ENCODE data around the gene C4BPA. TPM values are rescaled to one million over a fixed set of nuclear protein-coding genes. Genes with fewer than 3 reads are reported as not detected.

The C4BPA gene
- polyA plus RNA-seq, 1 experiment, result not detected

- no peak for DNase-seq (ENCODE audit: low read depth)
- no peaks in the 10 kb centered on the region for H3K27me3 ChIP-seq (ENCODE audit: control insufficient read depth, insufficient read depth, low read length)
- ChIA-PET CTCF (no interaction called here), POLR2A (interaction anchor here (0.6 kb wide), 1 partner anchor 485 kb away, joined by 3 read pairs; no protein-coding TSS in a partner anchor)
- no peaks in the 10 kb centered on the region for H3K36me3 ChIP-seq (ENCODE audit: control insufficient read depth, insufficient read depth, low read length)
- TF ChIP-seq CTCF (IDR thresholded peaks at IDR 0.05; ENCODE audit: insufficient read depth, low read depth, low read length), result no peak
- no peak overlapping the region for H3K4me3 ChIP-seq (ENCODE audit: low read depth, low read length)
Observed at GRCh38 chr1:207191061-207191460, 87.0 kb downstream of the C4BPA start.

DNA sequence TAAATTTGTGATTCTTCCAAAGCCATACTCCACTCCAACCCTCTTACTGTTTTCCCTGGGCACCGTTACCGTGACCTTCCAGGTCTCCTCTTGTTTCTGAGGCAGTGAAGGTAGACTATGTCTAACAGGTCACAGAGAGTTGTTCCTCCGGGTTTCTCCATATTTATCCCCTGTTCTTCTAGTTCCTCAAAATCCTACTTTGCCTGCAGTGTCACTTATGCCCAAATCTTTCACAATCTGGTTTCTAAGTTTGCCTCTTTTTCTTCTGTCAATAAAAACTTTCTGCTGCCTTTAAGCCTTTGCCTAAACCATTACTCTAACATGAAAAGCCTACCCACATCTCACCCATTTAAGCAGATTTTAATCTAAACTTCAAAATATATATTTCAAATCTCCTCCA lies 87.7 kb downstream of the C4BPA start:
- no peaks in the 10 kb centered on the region for H3K27me3 ChIP-seq (ENCODE audit: control insufficient read depth, insufficient read depth, low read length)
- ChIA-PET CTCF (interaction anchor here (0.6 kb wide), 1 partner anchor 415 kb away, joined by 3 read pairs; no protein-coding TSS in a partner anchor), POLR2A (no interaction called here)
- no peaks in the 10 kb centered on the region for H3K36me3 ChIP-seq (ENCODE audit: control insufficient read depth, insufficient read depth, low read length)
- H3K4me3 ChIP-seq (ENCODE audit: low read depth, low read length), result no peak overlapping the region
- TF ChIP-seq CTCF (IDR thresholded peaks at IDR 0.05; ENCODE audit: insufficient read depth, low read depth, low read length), result no peak
- DNase-seq (ENCODE audit: low read depth), result no peak

DNA sequence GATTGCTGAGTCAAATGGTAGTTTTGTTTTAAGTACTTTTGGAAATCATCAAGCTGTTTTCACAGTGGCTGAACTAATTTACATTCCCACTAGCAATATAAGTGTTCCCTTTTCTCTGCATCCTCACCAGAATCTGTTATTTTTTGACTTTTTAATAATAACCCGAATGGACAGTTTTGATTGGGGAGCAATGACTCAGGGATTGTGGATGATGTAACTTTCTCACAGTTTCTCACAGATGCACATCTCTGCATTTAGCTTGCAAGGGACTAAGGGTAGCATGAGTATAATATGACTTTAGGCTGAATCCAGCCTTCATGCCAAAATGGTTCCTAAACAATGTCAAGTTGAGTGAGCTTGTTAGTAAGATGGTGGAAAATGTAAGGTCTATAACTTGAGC lies 90.2 kb downstream of the C4BPA start:
- TF ChIP-seq CTCF (IDR thresholded peaks at IDR 0.05; ENCODE audit: insufficient read depth, low read depth, low read length), result no peak
- POLR2A ChIA-PET, result no interaction called here
- CTCF ChIA-PET, result interaction anchor here (1.7 kb wide), 1 partner anchor 41 kb away, joined by 3 read pairs; no protein-coding TSS in a partner anchor
- no peak for DNase-seq (ENCODE audit: low read depth)
- no peaks in the 10 kb centered on the region for H3K36me3 ChIP-seq (ENCODE audit: control insufficient read depth, insufficient read depth, low read length)
- no peak overlapping the region for H3K4me3 ChIP-seq (ENCODE audit: low read depth, low read length)
- no peaks in the 10 kb centered on the region for H3K27me3 ChIP-seq (ENCODE audit: control insufficient read depth, insufficient read depth, low read length)

Small RNAs within 50 kb of the gene (small RNA-seq; reads per million reads assigned to genes)
- not detected for gene AL445493.1 (ENCODE audit: insufficient read length, low read depth, low replicate concordance)

Other genes with a start within 250 kb of the C4BPA start
- gene IL20, start 238.6 kb upstream of the C4BPA start, polyA plus RNA-seq (2011; rRNA removed), result not detected in 2 replicates
- gene IL24, start 206.8 kb upstream of the C4BPA start, polyA plus RNA-seq (2011; rRNA removed), result 0.10 and 0.25 TPM in 2 replicates
- gene FCMR, start 182.3 kb upstream of the C4BPA start, polyA plus RNA-seq (2011; rRNA removed), result 0.56 and 1.4 TPM in 2 replicates
- gene PIGR, start 157.8 kb upstream of the C4BPA start, polyA plus RNA-seq (2011; rRNA removed), result not detected in 2 replicates
- not detected in 2 replicates for gene FCAMR, start 133.8 kb upstream of the C4BPA start, polyA plus RNA-seq (2011; rRNA removed)
- not detected in 2 replicates for gene C1orf116, start 71.5 kb upstream of the C4BPA start, polyA plus RNA-seq (2011; rRNA removed)
- 1.2 and 2.5 TPM in 2 replicates for gene YOD1, start 53.0 kb upstream of the C4BPA start, polyA plus RNA-seq (2011; rRNA removed)
- 1.5 and 1.9 TPM in 2 replicates for gene PFKFB2, start 51.0 kb upstream of the C4BPA start, polyA plus RNA-seq (2011; rRNA removed)
- gene C4BPB, start 15.4 kb upstream of the C4BPA start, polyA plus RNA-seq (2011; rRNA removed), result not detected in 2 replicates
- gene CD55, start 217.4 kb downstream of the C4BPA start, polyA plus RNA-seq (2011; rRNA removed), result 31.0 and 51.0 TPM in 2 replicates

All from BJ (cell line).